HG03039 (cell line): Measurements from ENCODE around the gene DCT.
"Not testable (repeated sequence)": the region's sequence is repeated elsewhere in the genome, so short reads cannot be mapped to it uniquely, and the experiment has no call there.

Source experiments
- ATAC-seq: cut with Tn5 transposase; IDR thresholded peaks from one replicate; pipeline ENCODE4 v1.9.1; 2021; ENCODE audit warnings: mild to moderate bottlenecking, moderate library complexity; ENCODE audit not compliant: unreplicated experiment

Gene DCT

GRCh38 chr13:94479616-94480015 is at the start of gene DCT:
DCT (minus strand) TSS chr13:94479682; CDS start chr13:94479255, 427 bp downstream.
- ATAC-seq, result no peak

- not testable (repeated sequence) for ATAC-seq
Observed at GRCh38 chr13:94526956-94527355, 47.5 kb upstream of the DCT start.

GRCh38 chr13:94525781-94526180 is 46.3 kb upstream of the DCT start:
- no peak for ATAC-seq

DNA sequence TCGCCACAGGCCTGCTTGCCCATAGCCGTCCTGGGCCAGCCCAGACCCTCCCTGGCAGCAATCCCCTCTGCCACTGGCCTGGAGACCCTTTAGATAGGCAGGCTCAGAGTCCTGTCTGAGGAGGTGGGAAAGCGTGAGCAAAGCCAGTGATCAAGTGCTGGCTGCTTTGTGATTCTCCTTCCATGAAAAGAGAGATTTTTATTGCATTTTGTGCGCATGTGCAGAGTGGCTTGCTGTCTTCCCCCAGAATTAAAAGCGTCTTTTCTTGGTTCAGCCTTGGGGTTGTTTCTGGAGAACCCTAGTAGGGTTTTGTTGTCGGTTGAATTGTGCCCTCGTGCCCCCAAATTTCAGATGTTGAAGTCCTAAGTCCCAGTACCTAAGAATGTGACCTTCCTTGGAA is 44.9 kb upstream of the DCT start:
- no peak for ATAC-seq

DNA sequence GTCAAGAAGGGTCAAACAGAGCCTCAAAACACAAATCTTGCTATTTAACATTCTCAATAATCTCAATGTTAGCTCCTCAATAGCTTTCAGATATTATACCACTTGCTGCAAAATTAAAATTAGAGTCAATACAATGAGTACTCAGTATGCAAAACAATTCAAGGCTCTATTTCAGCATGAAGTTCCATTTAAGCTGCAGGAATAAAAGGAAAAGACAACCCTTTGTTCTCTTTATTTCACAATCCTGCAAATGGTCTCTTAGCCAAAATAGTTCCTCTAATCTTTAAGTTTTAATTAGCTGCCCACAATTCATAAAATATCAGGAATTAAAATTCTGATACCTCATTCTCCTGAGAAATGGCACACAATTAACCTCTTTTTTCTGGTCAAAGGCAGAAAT is 40.5 kb upstream of the DCT start:
- ATAC-seq, result no peak

DNA sequence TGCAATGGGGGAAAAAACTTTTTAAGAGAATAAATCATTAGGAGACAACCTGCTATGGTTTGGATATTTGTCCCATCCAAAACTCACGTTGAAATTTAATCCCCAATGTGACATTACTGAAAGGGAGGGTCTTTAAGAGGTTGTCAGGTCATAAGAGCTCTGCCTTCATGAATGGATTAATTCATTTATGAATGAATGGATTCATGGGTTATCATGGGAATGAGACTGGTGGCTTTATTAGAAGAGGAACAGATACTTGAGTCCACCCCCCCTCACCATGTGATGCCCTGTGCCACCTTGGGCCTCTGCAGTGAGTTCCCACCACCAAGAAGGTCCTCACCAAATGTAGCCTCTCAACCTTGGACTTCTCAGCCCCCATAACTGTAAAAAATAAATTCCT is 37.0 kb upstream of the DCT start:
- no peak for ATAC-seq

- ATAC-seq, result no peak
Observed at GRCh38 chr13:94515911-94516310, 36.4 kb upstream of the DCT start.

GRCh38 chr13:94515374-94515773 is 35.9 kb upstream of the DCT start:
- no peak for ATAC-seq

DNA sequence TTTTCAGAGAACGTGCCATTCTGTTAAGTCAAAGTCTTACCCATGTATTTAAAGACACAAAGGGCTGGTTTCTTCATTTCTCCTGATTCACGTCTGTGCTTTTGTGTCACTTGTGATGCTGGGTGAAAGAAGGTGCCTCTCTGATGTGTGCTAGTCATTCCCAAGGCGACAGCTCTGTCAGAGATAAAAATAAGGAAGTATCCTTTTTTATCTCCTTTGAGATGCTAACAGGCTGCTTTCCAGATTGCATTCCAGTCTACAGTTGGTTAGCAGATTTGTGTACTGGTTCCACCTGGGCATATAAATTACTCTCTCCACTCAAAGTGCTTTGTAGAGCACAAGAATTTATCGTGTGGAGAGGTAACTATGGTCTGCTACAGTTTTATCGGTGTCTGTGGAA is 33.5 kb upstream of the DCT start:
- no peak for ATAC-seq

DNA sequence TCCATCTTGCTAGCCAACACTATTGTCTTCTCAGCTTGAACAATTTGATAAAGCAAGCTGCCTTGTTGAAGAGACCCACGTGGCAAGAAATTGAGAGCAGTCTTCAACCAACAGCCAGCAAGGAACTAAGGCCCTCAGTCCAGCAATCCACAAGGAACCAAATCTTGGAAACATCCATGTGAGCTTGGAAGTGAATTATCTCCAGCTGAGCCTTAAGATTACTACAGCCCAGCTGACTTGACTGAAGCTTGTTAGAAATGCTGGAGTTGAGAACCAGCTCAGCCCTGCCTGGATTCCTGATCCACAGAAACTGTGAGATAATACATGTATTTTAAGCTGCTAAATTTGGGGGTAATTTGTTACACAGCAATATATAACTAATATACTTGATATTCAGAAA is 26.2 kb upstream of the DCT start:
- no peak for ATAC-seq

DNA sequence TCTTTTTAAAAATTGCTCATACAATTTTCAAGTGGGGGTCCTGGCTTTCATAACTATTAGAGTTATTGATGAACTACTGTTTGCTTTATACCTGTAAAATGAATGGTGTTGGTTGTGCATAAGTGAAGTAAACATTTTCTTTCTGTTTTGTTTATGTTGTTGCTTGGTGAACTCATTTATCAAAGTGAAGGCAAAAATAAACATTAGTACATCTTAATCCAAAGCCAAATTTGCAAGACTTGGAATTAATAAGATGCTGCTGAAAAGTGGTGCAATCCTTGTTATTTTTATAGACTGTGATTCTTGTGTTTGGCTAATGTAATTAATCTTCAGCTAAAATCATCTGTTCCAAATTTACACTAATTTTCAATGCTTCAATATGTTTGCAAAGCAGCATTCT is 24.4 kb upstream of the DCT start:
- no peak for ATAC-seq

DNA sequence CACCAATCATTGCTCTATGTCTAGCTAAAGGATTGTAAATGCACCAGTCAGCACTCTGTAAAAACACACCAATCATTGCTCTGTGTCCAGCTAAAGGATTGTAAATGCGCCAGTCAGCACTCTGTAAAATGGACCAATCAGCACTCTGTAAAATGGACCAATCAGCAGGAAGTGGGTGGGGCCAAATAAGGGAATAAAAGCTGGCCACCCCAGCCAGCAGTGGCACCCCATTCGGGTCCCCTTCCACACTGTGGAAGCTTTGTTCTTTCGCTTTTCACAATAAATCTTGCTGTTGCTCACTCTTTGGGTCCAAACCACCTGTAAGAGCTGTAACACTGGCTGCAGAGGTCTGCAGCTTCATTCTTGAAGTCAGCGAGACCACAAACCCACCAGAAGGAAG is 19.3 kb upstream of the DCT start:
- not testable (repeated sequence) for ATAC-seq

DNA sequence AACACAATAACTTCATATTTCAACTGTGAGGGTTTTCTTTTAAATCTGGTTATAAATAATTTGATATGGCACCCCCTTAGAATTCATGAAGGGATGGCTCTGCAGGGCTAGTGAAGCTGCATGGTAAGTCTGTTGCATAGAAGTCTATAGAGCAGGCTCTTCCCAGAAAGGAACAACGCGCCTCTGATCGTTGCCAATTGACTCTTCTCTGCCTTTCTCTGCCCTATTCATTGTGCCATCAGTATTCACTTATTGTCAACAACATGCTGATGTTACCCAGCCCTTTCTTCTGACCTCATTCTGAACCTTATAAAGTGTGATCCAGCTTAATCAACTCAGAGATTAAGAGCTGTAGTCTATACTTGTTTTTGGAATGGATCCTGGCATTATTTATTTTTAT is 16.3 kb upstream of the DCT start:
- no peak for ATAC-seq

- no peak for ATAC-seq
Observed at GRCh38 chr13:94494026-94494425, 14.5 kb upstream of the DCT start.

- ATAC-seq, result no peak
Observed at GRCh38 chr13:94487043-94487442, 7.6 kb upstream of the DCT start.

- ATAC-seq, result no peak
Observed at GRCh38 chr13:94483970-94484369, 4.5 kb upstream of the DCT start.

DNA sequence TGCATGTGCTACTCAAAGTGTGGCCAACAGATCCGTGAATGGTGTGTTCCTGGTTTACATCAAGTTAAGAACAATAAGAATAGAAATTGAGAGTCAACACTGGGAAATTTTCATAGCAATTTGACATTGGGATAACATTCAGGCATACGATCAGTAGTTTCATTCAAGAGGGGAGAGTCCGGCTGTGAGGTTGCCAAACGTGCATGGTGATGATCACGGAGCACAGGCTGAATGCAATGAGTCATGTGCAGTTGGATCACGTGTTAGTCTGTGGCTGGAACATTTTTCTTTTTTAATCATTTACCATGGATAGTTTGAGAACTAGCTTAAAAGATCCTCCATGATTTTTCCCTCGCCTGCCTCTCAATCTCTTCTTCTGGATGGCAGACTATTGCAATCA is 2.5 kb upstream of the DCT start:
- ATAC-seq, result no peak

DNA sequence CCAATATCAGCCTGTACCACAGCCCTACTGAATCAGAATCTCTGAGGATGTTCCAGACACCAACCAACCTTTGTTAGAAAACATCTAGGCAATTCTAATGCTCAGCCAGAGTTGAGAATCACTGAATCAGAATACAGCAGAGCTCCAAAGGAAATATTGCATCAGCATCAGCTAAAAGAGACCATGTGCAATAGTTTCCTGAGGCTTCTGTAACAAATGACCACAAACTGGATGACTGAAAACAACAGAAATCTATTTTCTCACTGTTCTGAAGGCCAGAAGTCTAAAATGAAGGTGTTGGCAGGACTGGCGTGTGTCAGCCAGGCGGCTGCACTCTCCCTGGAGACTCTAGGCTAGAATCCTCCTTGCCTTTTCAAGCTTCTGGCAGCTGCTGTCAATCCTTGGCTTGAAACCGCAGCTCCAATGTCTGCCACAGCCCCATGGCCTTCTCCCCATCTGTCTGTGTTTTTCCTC is 1.2 kb upstream of the DCT start:
- ATAC-seq, result no peak

GRCh38 chr13:94478913-94479312 is 569 bp downstream of the DCT start:
- no peak for ATAC-seq

DNA sequence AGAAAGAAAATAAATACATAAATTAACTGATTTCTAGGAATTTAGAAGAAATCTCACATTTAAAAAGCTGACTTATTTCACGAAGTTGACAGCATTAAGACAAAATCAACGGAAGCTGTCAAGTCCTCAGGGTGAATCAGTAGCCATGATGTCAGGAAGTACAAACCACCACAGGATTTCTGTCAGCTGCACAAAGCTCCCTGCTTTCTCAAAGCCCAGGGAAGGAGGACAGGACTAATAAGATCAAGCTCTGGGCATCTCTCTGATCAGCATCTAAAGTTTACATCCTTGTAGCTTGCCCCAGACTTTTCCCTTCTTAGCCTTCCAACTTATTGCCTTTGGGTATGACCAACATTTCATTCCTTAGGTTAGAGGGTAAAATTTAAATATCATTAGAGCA is 9.4 kb downstream of the DCT start:
- ATAC-seq, result no peak

DNA sequence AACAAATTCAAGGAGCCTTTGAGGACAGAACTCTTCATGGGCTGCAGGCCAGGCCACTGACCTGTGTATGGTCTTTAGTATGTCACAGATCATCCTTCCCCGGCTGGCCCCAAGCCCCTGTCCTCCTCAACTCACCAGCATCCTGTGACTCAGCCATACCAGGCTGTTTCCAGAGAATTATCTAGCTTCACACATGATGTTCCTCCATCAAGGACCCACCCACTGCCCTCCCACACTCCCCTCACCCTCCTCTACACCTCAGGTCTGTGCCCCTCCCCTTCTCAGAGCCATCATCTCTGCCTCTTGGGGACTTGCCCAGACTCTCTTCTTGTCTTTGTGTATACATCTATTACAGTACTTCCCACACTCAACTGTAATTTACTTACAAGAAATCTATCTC is 14.7 kb downstream of the DCT start:
- no peak for ATAC-seq

DNA sequence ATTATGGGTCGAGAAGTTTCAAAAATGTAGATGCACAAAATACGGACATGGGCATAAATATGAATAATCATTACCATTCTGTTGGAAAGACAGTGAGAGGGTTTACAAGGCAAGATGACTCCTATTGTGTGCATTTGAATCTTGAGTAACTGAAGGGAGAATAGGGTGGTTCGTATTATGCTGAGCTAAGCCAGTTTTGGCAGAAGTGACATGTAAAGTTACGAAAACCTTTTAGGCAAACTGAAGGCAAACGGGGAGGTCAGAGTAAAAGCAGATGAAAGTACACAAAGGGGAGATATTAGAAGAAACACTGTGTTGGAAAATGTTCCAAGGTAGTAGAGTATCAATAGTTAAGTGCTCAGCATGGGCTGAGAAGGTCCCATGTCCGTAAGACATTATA is 16.8 kb downstream of the DCT start:
- ATAC-seq, result no peak

GRCh38 chr13:94459116-94459515 is 20.4 kb downstream of the DCT start:
- no peak for ATAC-seq

DNA sequence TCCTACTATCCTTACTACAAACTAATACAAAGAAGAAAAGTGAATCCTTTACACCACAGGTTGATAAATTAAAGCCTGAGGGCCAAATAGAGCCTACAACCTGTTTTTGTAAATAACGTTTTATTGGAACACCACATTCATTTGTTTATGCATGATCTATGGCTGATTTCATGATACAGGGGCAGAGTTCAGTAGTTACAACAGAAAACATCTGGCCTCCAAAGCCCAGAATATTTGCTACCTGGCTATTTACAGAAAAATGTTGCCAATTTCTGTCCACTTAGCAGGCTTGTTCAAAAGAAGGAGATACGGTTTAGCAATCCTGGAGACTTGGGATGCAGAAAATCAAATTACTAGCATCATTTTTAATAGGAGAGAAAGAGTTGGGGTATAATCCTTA is 24.1 kb downstream of the DCT start:
- no peak for ATAC-seq
